Esophagus (tissue), 2 donors: ENCODE measurements around the gene ZNF433. TPM values are rescaled to one million over a fixed set of nuclear protein-coding genes. Genes with fewer than 3 reads are reported as not detected.
"Not testable (repeated sequence)": the region's sequence is repeated elsewhere in the genome, so short reads cannot be mapped to it uniquely, and the experiment has no call there.

Source experiments
- H3K27ac ChIP-seq, 2 donors: one replicate each; pipeline ENCODE4 v1.5.1; 2013; ENCODE audit warnings: low read depth in 2 of 2, mild to moderate bottlenecking in 2 of 2, inconsistent platforms in 1 of 2, low read length in 1 of 2, moderate library complexity in 1 of 2
- H3K27me3 ChIP-seq, 2 donors: one replicate each; pipeline ENCODE4 v1.6.1; 2013; ENCODE audit warnings: low read length in 2 of 2, control low read depth in 1 of 2, mild to moderate bottlenecking in 1 of 2; ENCODE audit not compliant: insufficient read depth in 2 of 2, control insufficient read depth in 1 of 2
- H3K36me3 ChIP-seq, 2 donors: one replicate each; pipeline ENCODE4 v1.6.1; 2013; ENCODE audit warnings: low read length in 1 of 2; ENCODE audit not compliant: control insufficient read depth in 2 of 2, insufficient read depth in 2 of 2
- H3K4me1 ChIP-seq, 2 donors: one replicate each; pipeline ENCODE4 v1.6.1; 2013; ENCODE audit warnings: low read length in 1 of 2; ENCODE audit not compliant: control insufficient read depth in 2 of 2, insufficient read depth in 2 of 2
- H3K4me3 ChIP-seq, 2 donors: one replicate each; pipeline ENCODE4 v1.5.1; 2013; ENCODE audit warnings: low read length in 2 of 2, mild to moderate bottlenecking in 2 of 2, low read depth in 1 of 2, moderate library complexity in 1 of 2
- H3K9me3 ChIP-seq, 2 donors: one replicate each; pipeline ENCODE4 v1.6.1; 2013; ENCODE audit warnings: mild to moderate bottlenecking in 2 of 2, low read depth in 1 of 2, low read length in 1 of 2, moderate library complexity in 1 of 2; ENCODE audit not compliant: control insufficient read depth in 2 of 2, insufficient read depth in 1 of 2
- WGBS, 2 donors: extraction: QIAGEN DNeasy Blood & Tissue Kit; methylation state at CpG; one replicate each; pipeline ENCODE4 v1.1.7; 2013; 5-methylcytosine and 5-hydroxymethylcytosine counted together
- polyA plus RNA-seq, 2 donors: library from polyadenylated mRNA; stranded (reverse); fragments of 200-250 nt; gene quantifications; one replicate each; pipeline ENCODE4 v1.2.3, GENCODE V29; 2013
- donor health status: healthy with polysubstance abuse.
- donor health status: Bipolar disorder and iron deficiency.

The ZNF433 gene
- polyA plus RNA-seq = 1 to 10 TPM; 5.0 to 7.3 TPM

GRCh38 chr19:12035220-12036172 lies at the start of gene ZNF433:
Gene ZNF433 (minus strand): TSS chr19:12035679. CDS start chr19:12035539, 140 bp downstream.
- WGBS, 2 donors = 2% methylated on average over 48 to 68 of the region's 68 CpGs
- H3K36me3 ChIP-seq = no peaks in the 10 kb centered on the region

GRCh38 chr19:12083336-12083735 lies 47.9 kb upstream of the ZNF433 start:
- H3K36me3 ChIP-seq = not testable (repeated sequence)

More at GRCh38 chr19:12035220-12036172, at the start of gene ZNF433:
- Histone ChIP-seq H3K27me3 (no peaks in the 10 kb centered on the region), H3K9me3 (no peaks in the 10 kb centered on the region), H3K27ac (peak within 1 kb of the TSS; percentile 81 to 86), H3K4me1 (no peaks in the 10 kb centered on the region), H3K4me3 (peak within 1 kb of the TSS; percentile 81 to 84)

GRCh38 chr19:12077375-12077774 lies 41.9 kb upstream of the ZNF433 start:
- no peak overlapping the region for H3K27ac ChIP-seq
- H3K27me3 ChIP-seq = no peaks in the 10 kb centered on the region
- H3K4me1 ChIP-seq = no peaks in the 10 kb centered on the region
- no peak overlapping the region for H3K4me3 ChIP-seq
- 79 to 97% methylated on average over 3 of the region's 3 CpGs for WGBS, 2 donors
- H3K36me3 ChIP-seq = peaks cover 21 to 24% of the 10 kb centered on the region in 2 donors
- peaks cover 16 to 48% of the 10 kb centered on the region in 2 donors for H3K9me3 ChIP-seq

More at GRCh38 chr19:12083336-12083735, 47.9 kb upstream of the ZNF433 start:
- peaks cover 6 to 20% of the 10 kb centered on the region in 2 donors for H3K9me3 ChIP-seq
- 95% methylated on average over 6 of the region's 6 CpGs for WGBS, 2 donors
- H3K27ac ChIP-seq, H3K4me1 ChIP-seq, H3K4me3 ChIP-seq, H3K27me3 ChIP-seq: not testable (repeated sequence)

DNA sequence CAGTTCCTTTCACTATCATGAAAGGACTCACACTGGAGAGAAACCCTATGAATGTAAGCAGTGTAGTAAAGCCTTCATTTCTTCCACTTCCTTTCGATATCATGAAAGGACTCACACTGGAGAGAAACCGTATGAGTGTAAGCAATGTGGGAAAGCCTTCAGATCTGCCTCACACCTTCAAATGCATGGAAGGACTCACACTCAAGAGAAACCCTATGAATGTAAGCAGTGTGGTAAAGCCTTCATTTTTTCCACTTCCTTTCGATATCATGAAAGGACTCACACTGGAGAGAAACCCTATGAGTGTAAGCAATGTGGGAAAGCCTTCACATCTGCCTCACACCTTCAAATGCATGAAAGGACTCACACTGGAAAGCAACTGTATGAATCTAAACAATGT lies 40.9 kb upstream of the ZNF433 start:
- 95 to 98% methylated on average over 3 of the region's 3 CpGs for WGBS, 2 donors
- H3K4me1 ChIP-seq, H3K27ac ChIP-seq, H3K27me3 ChIP-seq: not testable (repeated sequence)
- peaks cover 21 to 24% of the 10 kb centered on the region in 2 donors for H3K36me3 ChIP-seq
- H3K9me3 ChIP-seq = peaks cover 16 to 48% of the 10 kb centered on the region in 2 donors
- H3K4me3 ChIP-seq = peak overlapping the region in 1 of 2 donors; percentile 15

GRCh38 chr19:12075538-12076139 lies 40.2 kb upstream of the ZNF433 start:
- Histone ChIP-seq H3K36me3 (peaks cover 21 to 24% of the 10 kb centered on the region in 2 donors), H3K4me3 (peak overlapping the region in 1 of 2 donors; percentile 15), H3K27me3 (no peaks in the 10 kb centered on the region), H3K9me3 (peaks cover 16 to 42% of the 10 kb centered on the region in 2 donors), H3K27ac (no peak overlapping the region), H3K4me1 (no peaks in the 10 kb centered on the region)
- WGBS, 2 donors = 92% methylated on average over 3 of the region's 3 CpGs

- Histone ChIP-seq H3K27ac (peak within 1 kb of the TSS; percentile 92 to 96), H3K36me3 (no peaks in the 10 kb centered on the region), H3K4me1 (peaks cover 0 to 3% of the 10 kb centered on the region in 2 donors), H3K4me3 (peak within 1 kb of the TSS; percentile 84 to 90), H3K27me3 (no peaks in the 10 kb centered on the region), H3K9me3 (peaks cover 0 to 5% of the 10 kb centered on the region in 2 donors)
- 1 to 2% methylated on average over 66 of the region's 66 CpGs for WGBS, 2 donors
These were observed 29.4 kb upstream of the ZNF433 start, which contains the start of gene ZNF844 for GRCh38 chr19:12064590-12065538. Gene ZNF844 (plus strand): TSS chr19:12064731. CDS start chr19:12064874, 143 bp downstream.

DNA sequence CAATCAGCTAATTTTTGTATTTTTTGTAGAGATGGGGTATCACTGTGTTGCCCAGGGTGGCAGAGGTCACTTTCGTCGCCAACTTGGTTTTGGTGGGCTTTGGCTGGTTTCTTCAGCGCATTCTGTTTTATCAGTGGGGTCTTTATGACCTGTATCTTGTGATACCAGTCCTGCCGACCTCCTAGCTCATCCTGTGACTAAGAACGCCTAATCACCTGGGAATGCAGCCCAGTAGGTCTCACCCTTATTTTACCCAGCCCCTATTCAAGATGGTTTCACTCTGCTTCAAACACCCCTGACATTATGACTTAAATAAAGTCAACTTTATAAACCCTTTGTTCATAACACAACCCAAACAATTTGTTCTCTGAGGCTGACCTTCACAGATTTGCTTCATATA lies 20.3 kb upstream of the ZNF433 start:
- Histone ChIP-seq H3K4me3 (no peak overlapping the region), H3K4me1 (peaks cover 0 to 2% of the 10 kb centered on the region in 2 donors), H3K27ac (no peak overlapping the region), H3K36me3 (no peaks in the 10 kb centered on the region), H3K27me3 (no peaks in the 10 kb centered on the region), H3K9me3 (no peaks in the 10 kb centered on the region)
- 74% methylated on average over 5 of the region's 5 CpGs for WGBS, 2 donors

DNA sequence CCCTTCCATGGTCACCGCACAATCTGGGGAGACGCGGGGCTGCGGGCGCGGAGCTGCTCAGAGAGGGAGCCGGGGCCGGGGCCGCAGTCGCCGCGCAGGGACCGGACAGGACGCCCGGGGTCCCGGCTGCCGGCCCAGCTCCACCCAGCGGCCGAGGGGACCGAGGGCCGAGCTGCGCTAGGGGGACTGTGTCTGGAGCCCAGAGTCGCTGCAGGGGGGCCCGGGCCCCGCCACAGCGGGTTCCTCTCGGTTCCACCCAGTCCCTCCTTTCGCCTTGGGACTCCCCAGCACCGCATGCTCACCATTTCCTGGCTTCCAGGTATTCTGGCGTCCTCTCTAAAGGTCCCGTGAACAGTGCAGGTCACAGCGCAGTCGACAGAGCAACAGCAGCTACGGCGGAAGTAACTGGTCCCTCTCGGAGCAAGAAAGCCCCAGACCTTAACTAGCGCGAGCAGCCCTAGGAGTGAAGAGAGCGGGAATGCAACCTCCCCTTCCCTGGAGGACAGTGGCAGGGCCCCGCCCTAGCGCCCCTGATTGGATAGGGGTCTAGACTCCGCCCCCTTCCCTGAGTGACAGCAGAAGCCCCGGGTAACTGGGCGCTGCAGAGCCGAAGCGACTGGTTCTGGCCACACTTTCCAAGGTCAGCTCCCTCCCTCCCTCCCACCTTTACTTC lies 17.2 kb upstream of the ZNF433 start, which contains the start of gene ZNF878:
ZNF878 (minus strand) TSS at position 465 of the 673 bp plus-strand sequence; CDS start at position 305, 160 bp downstream.
- Histone ChIP-seq H3K27ac (peak within 1 kb of the TSS; percentile 47 to 59), H3K4me3 (peak within 1 kb of the TSS; percentile 54 to 62), H3K36me3 (no peaks in the 10 kb centered on the region), H3K27me3 (no peaks in the 10 kb centered on the region), H3K9me3 (no peaks in the 10 kb centered on the region), H3K4me1 (peaks cover 0 to 2% of the 10 kb centered on the region in 2 donors)
- WGBS, 2 donors = 1% methylated on average over 39 to 46 of the region's 46 CpGs
